ENCODE results near the gene BBS1.
"Not testable (repeated sequence)": the region's sequence is repeated elsewhere in the genome, so short reads cannot be mapped to it uniquely, and the experiment has no call there.

BBS1 gene

GRCh38 chr11:66524304-66525040 is 14.0 kb downstream of the BBS1 start:
- no peak for DNase-seq (ENCODE audit: low spot score)

GRCh38 chr11:66529069-66529468 is 18.6 kb downstream of the BBS1 start:
- no peak for DNase-seq (ENCODE audit: low spot score)

- DNase-seq (ENCODE audit: low spot score): no peak
These were observed 19.2 kb downstream of the BBS1 start for GRCh38 chr11:66529655-66530054.

- no peak for DNase-seq (ENCODE audit: low spot score)
These were observed 20.7 kb downstream of the BBS1 start for GRCh38 chr11:66530927-66531709.

- no peak for DNase-seq (ENCODE audit: low spot score)
These were observed 21.4 kb downstream of the BBS1 start for GRCh38 chr11:66531841-66532240.

GRCh38 chr11:66532784-66533183 is 22.3 kb downstream of the BBS1 start:
- no peak for DNase-seq (ENCODE audit: low spot score)

- DNase-seq (ENCODE audit: low spot score): no peak
These were observed 28.9 kb downstream of the BBS1 start for GRCh38 chr11:66539170-66539869.

- DNase-seq (ENCODE audit: low spot score): no peak
These were observed 29.4 kb downstream of the BBS1 start for GRCh38 chr11:66539870-66540213.

- DNase-seq (ENCODE audit: low spot score): not testable (repeated sequence)
These were observed 30.2 kb downstream of the BBS1 start for GRCh38 chr11:66540598-66540997.

GRCh38 chr11:66541892-66542291 is 31.5 kb downstream of the BBS1 start:
- no peak for DNase-seq (ENCODE audit: low spot score)

- DNase-seq (ENCODE audit: low spot score): no peak
These were observed 31.9 kb downstream of the BBS1 start for GRCh38 chr11:66542362-66542761.

GRCh38 chr11:66543263-66544107 is 33.0 kb downstream of the BBS1 start:
- DNase-seq (ENCODE audit: low spot score): no peak

GRCh38 chr11:66544952-66545351 is 34.5 kb downstream of the BBS1 start:
- not testable (repeated sequence) for DNase-seq (ENCODE audit: low spot score)

- DNase-seq (ENCODE audit: low spot score): peak; percentile 97
These were observed 35.4 kb downstream of the BBS1 start, which contains the start of gene ZDHHC24 for GRCh38 chr11:66545701-66546367. Gene ZDHHC24, minus strand, starts transcription at chr11:66546048. Its CDS starts 45 bp downstream, at chr11:66546003.

GRCh38 chr11:66546368-66546965 is 36.0 kb downstream of the BBS1 start, which contains the start of gene ACTN3:
Gene ACTN3, plus strand, starts transcription at chr11:66546903. Its CDS starts 35 bp downstream, at chr11:66546938.
- no peak for DNase-seq (ENCODE audit: low spot score)

- DNase-seq (ENCODE audit: low spot score): no peak
These were observed 36.7 kb downstream of the BBS1 start for GRCh38 chr11:66546966-66547661.

GRCh38 chr11:66547662-66548009 is 37.2 kb downstream of the BBS1 start:
- no peak for DNase-seq (ENCODE audit: low spot score)

- no peak for DNase-seq (ENCODE audit: low spot score)
These were observed 37.6 kb downstream of the BBS1 start for GRCh38 chr11:66548041-66548440.

- DNase-seq (ENCODE audit: low spot score): no peak
These were observed 38.6 kb downstream of the BBS1 start for GRCh38 chr11:66548774-66549630.
